Body of pancreas (tissue), 4 donors: ENCODE measurements around the gene PDE4D. TPM values are rescaled to one million over a fixed set of nuclear protein-coding genes. Genes with fewer than 3 reads are reported as not detected.
A peak's percentile ranks its signal among the peaks of the same experiment; 100 is the strongest.

Experiments
- ATAC-seq: fragments of 150-250 bp; one replicate; pipeline ENCODE4 v1.9.1; 2016
- DNase-seq, 4 donors: peaks; one replicate each; pipeline ENCODE4 v3.0.0-alpha.2; 2019
- H3K27ac ChIP-seq, 4 donors: fragments of 200-600 bp; sonication (generic); 1 replicate in 3 of 4; 2 replicates in 1 of 4; pipeline versions ENCODE4 v1.5.1 to v1.6.1; 2016 to 2019; ENCODE audit warnings: mild to moderate bottlenecking in 1 of 4, mixed read lengths in 1 of 4, moderate library complexity in 1 of 4
- H3K27me3 ChIP-seq, 2 donors: fragments of 200-600 bp; sonication (generic); one replicate each; pipeline ENCODE4 v1.6.0; 2016; ENCODE audit warnings: mild to moderate bottlenecking in 1 of 2
- H3K36me3 ChIP-seq, 2 donors: fragments of 200-600 bp; sonication (generic); replicated peaks in 1 of 2; 2 replicates each; pipeline ENCODE4 v1.5.1; 2016; ENCODE audit warnings: low read depth in 2 of 2; ENCODE audit not compliant: insufficient read depth in 1 of 2
- H3K4me1 ChIP-seq: fragments of 200-600 bp; sonication (generic); one replicate; pipeline ENCODE4 v1.6.0; 2016
- H3K4me3 ChIP-seq, 2 donors: fragments of 200-600 bp; sonication (generic); 1 replicate in 1 of 2; 2 replicates in 1 of 2; pipeline ENCODE4 v1.5.1; 2016 to 2019
- H3K9me3 ChIP-seq, 3 donors: fragments of 200-600 bp; sonication (generic); 1 replicate in 2 of 3; 2 replicates in 1 of 3; pipeline ENCODE4 v1.5.1; 2016
- POLR2A ChIP-seq, 3 donors: fragments of 450-650 bp; IDR thresholded peaks; one replicate each; pipeline ENCODE4 v1.6.1; 2016; ENCODE audit warnings: antibody characterized with exemption in 3 of 3, mild to moderate bottlenecking in 2 of 3
- WGBS, 2 donors: methylation state at CpG; one replicate each; pipeline ENCODE4 v1.1.5; 2017; 5-methylcytosine and 5-hydroxymethylcytosine counted together
- intact Hi-C: fragments of 100-400 bp; cut with DNase I; formaldehyde crosslinking; loops from one replicate; pipeline ENCODE4 v1.15.1; 2023
- total RNA-seq, 2 donors: library from RNA; depleted of rRNA; stranded (reverse); fragments of >200 nt; gene quantifications; one replicate each; pipeline ENCODE4 v1.1.0, GENCODE V29; 2016
- TF ChIP-seq, protein P1 (sequence below), 7 experiments: fragments of 450-650 bp in 4 of 7; fragments of 200-600 bp in 3 of 7; sonication (generic) in 3 of 7; IDR thresholded peaks; one replicate each; pipeline ENCODE4 v1.5.1; 2016 to 2019; ENCODE audit warnings: antibody characterized with exemption in 7 of 7

PDE4D gene
- total RNA-seq, 2 donors from 2014 or later, result 8.6 to 9.2 TPM

DNA sequence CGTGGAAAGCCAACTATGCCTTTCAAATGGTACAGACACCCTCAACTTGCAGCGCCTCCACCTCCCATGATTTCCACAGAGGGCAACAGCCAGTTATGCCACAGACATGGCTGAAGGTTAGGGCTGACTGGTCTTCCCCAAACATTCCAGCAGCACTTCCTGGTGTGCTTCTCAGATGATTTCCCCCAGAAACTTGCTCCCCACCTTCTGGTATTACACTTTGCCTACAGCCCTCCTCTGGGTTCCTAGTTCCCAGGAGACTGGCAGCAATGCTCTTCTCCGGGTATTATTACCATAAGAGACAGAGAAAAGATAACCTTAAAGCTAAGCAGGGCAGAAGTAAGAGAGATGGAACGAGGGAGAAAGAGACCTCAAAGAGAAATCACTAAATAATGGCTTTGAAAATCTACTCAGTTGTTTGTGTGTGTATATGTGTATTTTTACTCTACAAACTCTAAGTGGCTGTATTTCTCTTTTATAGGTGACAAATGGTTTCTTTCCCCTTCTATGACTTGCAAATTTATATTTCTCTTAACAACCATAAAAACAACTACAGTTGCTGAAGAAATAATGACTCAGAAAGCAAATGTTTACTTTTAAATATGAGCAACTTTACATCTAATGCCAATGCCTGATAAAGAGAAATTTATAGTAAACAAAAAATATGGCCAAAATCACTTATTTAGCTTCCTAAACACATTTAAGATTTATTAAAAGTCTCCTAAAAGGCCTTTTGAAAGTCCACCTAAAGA, 133.8 kb downstream of the PDE4D start:
- no peaks in the 10 kb centered on the region for H3K36me3 ChIP-seq
- TF ChIP-seq, protein P1, sequence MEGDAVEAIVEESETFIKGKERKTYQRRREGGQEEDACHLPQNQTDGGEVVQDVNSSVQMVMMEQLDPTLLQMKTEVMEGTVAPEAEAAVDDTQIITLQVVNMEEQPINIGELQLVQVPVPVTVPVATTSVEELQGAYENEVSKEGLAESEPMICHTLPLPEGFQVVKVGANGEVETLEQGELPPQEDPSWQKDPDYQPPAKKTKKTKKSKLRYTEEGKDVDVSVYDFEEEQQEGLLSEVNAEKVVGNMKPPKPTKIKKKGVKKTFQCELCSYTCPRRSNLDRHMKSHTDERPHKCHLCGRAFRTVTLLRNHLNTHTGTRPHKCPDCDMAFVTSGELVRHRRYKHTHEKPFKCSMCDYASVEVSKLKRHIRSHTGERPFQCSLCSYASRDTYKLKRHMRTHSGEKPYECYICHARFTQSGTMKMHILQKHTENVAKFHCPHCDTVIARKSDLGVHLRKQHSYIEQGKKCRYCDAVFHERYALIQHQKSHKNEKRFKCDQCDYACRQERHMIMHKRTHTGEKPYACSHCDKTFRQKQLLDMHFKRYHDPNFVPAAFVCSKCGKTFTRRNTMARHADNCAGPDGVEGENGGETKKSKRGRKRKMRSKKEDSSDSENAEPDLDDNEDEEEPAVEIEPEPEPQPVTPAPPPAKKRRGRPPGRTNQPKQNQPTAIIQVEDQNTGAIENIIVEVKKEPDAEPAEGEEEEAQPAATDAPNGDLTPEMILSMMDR (IDR thresholded peaks at IDR 0.05), result no peak
- no peak for TF ChIP-seq POLR2A (IDR thresholded peaks at IDR 0.05)
- no peaks in the 10 kb centered on the region for H3K9me3 ChIP-seq
- no peak overlapping the region for H3K4me3 ChIP-seq
- no peaks in the 10 kb centered on the region for H3K27me3 ChIP-seq
- intact Hi-C loops, result no loop called here
- WGBS, 2 donors, result 77 to 81% methylated on average over 4 of the region's 4 CpGs
- peak overlapping the region in 1 of 4 donors; percentile 40 for H3K27ac ChIP-seq
- H3K4me1 ChIP-seq, result peaks cover 9% of the 10 kb centered on the region
- DNase-seq, result no peak
- peak; percentile 72 for ATAC-seq

DNA sequence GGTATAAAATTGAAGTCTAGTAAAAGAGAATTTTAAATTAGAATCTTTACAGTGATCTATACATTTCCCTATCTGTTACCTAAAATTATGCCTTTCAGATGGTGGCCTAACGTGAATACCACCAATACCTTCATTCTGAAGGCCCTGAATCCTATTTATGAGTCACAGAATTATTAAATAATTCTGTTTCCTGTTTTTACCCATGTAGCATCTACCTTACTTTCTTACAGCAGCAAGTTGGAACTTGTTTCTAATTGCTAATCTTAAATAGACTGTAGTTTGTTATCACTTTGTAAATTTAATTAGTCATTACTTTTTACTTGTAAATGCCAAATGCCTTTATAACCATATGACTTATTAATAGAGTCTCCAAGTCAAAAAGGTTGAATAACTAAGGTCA, 135.0 kb downstream of the PDE4D start:
- Histone ChIP-seq H3K4me1 (peaks cover 9% of the 10 kb centered on the region), H3K9me3 (no peaks in the 10 kb centered on the region), H3K4me3 (no peak overlapping the region), H3K27me3 (no peaks in the 10 kb centered on the region), H3K27ac (no peak overlapping the region), H3K36me3 (no peaks in the 10 kb centered on the region)
- intact Hi-C loops, result no loop called here
- no peak for DNase-seq
- no peak for TF ChIP-seq POLR2A (IDR thresholded peaks at IDR 0.05)
- TF ChIP-seq, protein P1 (IDR thresholded peaks at IDR 0.05), result no peak
- WGBS, 2 donors, result 82 to 84% methylated on average over 1 of the region's 1 CpG
- ATAC-seq, result no peak

DNA sequence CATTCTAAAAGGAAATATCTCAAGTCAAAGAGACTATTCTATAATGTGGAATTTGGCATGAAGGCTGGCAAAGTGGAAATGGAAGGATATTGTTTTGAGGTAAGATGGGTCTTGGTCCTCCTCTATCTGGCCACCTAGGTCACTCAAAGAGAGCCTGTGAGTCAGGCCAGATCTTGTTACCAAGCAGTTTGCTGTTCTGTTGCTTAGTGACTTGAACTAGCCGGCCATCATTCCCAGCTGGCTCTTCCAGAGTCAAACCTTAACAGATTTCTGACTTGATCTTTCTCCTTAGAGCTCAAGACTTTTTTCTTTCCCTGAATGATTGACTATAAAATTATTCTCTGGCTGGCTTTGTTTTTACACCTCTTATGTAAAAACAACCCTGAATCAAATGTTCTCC, 136.1 kb downstream of the PDE4D start:
- peaks cover 9% of the 10 kb centered on the region for H3K4me1 ChIP-seq
- whole genome bisulfite sequencing, 2 donors, result 0 to 100% methylated on average over 1 of the region's 1 CpG
- no peak overlapping the region for H3K4me3 ChIP-seq
- no peaks in the 10 kb centered on the region for H3K9me3 ChIP-seq
- no peak overlapping the region for H3K27ac ChIP-seq
- no peaks in the 10 kb centered on the region for H3K27me3 ChIP-seq
- intact Hi-C loops, result no loop called here
- TF ChIP-seq, protein P1 (IDR thresholded peaks at IDR 0.05), result no peak
- TF ChIP-seq POLR2A (IDR thresholded peaks at IDR 0.05), result no peak
- no peaks in the 10 kb centered on the region for H3K36me3 ChIP-seq
- DNase-seq, result peak in 1 of 4 donors; percentile 17
- ATAC-seq, result no peak

DNA sequence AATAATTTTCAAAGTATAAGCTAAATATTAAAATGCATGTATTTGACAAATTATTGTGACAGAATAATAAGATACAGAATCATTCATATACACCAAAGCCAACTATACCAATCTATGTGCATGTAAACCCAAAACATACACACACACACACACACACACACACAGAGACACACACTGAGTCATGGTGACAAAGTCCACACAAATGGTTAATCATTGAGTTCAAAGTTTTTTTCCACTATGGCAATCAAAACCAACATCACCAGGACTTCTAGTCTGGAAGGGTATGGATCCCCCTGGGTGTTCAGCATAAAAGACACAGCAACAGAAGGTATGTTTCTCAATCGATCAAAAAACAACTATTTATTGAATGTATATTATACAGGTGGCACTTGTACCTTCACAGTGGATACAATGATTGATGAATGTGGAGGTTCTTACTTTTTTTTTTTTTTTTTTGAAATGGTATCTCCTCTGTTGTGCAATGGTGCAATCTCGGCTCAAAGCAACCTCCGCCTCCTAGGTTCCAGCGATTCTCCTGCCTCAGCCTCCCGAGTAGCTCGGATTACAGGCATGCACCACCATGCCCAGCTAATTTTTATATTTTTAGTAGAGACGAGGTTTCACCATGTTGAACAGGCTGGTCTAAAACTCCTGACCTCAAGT, 137.0 kb downstream of the PDE4D start:
- WGBS, 2 donors, result 93 to 95% methylated on average over 7 of the region's 7 CpGs
- no peak overlapping the region for H3K27ac ChIP-seq
- intact Hi-C loops, result no loop called here
- no peaks in the 10 kb centered on the region for H3K9me3 ChIP-seq
- DNase-seq (no peak), ATAC-seq (no peak)
- H3K4me3 ChIP-seq, result no peak overlapping the region
- no peak for TF ChIP-seq POLR2A (IDR thresholded peaks at IDR 0.05)
- TF ChIP-seq, protein P1 (IDR thresholded peaks at IDR 0.05), result no peak
- H3K4me1 ChIP-seq, result peaks cover 9% of the 10 kb centered on the region
- H3K27me3 ChIP-seq, result no peaks in the 10 kb centered on the region
- H3K36me3 ChIP-seq, result no peaks in the 10 kb centered on the region
